DND-41 (cell line): ENCODE results near the gene SLC5A5.

Source experiments
- ATAC-seq: fragments of 200-7000 bp; cut with Tn5 transposase; 3 replicates; pipeline ENCODE4 v1.9.1; 2021; ENCODE audit warnings: low read depth; ENCODE audit not compliant: insufficient read depth
- DNase-seq: peaks from one replicate; pipeline ENCODE4 v3.0.0-alpha.2; 2020
- H2AFZ ChIP-seq: 2 replicates; pipeline ENCODE4 v1.6.0; 2012; ENCODE audit warnings: low read depth, low read length
- H3K27ac ChIP-seq: 2 replicates; pipeline ENCODE4 v1.5.1; 2012; ENCODE audit warnings: low read length, inconsistent platforms
- H3K27me3 ChIP-seq: fragments of 200-600 bp; sonication (generic); 2 replicates; pipeline ENCODE4 v1.6.0; 2012; ENCODE audit warnings: low read length, mild to moderate bottlenecking, inconsistent platforms; ENCODE audit not compliant: insufficient read depth, poor library complexity
- H3K36me3 ChIP-seq: 2 replicates; pipeline ENCODE4 v1.5.1; 2012; ENCODE audit warnings: low read length, inconsistent platforms; ENCODE audit not compliant: insufficient read depth
- H3K4me1 ChIP-seq: 2 replicates; pipeline ENCODE4 v1.5.1; 2012; ENCODE audit warnings: mild to moderate bottlenecking, low read length; ENCODE audit not compliant: insufficient read depth
- H3K4me2 ChIP-seq: 2 replicates; pipeline ENCODE4 v1.6.0; 2012; ENCODE audit warnings: mild to moderate bottlenecking, moderate library complexity, low read length, inconsistent platforms; ENCODE audit not compliant: insufficient read depth
- H3K4me3 ChIP-seq, 2 experiments: fragments of 200-600 bp in 1 of 2; shearing (Covaris generic) in 1 of 2; 2 replicates each; pipeline ENCODE4 v1.5.1; 2012 to 2016; ENCODE audit warnings: inconsistent platforms in 2 of 2, low read length in 2 of 2, mild to moderate bottlenecking in 2 of 2, low read depth in 1 of 2, moderate library complexity in 1 of 2
- H3K79me2 ChIP-seq: 2 replicates; pipeline ENCODE4 v1.6.0; 2012; ENCODE audit warnings: low read length, inconsistent platforms; ENCODE audit not compliant: insufficient read depth
- H3K9ac ChIP-seq: 2 replicates; pipeline ENCODE4 v1.6.0; 2012; ENCODE audit warnings: low read depth, mild to moderate bottlenecking, inconsistent platforms, low read length, moderate library complexity
- H3K9me3 ChIP-seq: 2 replicates; pipeline ENCODE4 v1.5.1; 2012; ENCODE audit warnings: low read length, moderate library complexity, mild to moderate bottlenecking, inconsistent platforms; ENCODE audit not compliant: insufficient read depth, severe bottlenecking
- H4K20me1 ChIP-seq: 2 replicates; pipeline ENCODE4 v1.6.0; 2012; ENCODE audit warnings: low read length; ENCODE audit not compliant: insufficient read depth
- CTCF ChIP-seq: IDR thresholded peaks from 2 replicates; pipeline ENCODE4 v1.5.1; 2012; ENCODE audit warnings: borderline replicate concordance, low read length, moderate library complexity, mild to moderate bottlenecking; ENCODE audit not compliant: poor library complexity, severe bottlenecking; ENCODE audit errors: extremely low read depth
- EZH2 ChIP-seq: IDR thresholded peaks from 3 replicates; pipeline ENCODE4 v1.6.1; 2012; ENCODE audit warnings: borderline replicate concordance, low read depth, mild to moderate bottlenecking, moderate library complexity, low read length, inconsistent platforms; ENCODE audit not compliant: severe bottlenecking

SLC5A5 gene

GRCh38 chr19:17836530-17836929 lies 35.2 kb upstream of the SLC5A5 start:
- no peak for DNase-seq
- 0 out of 2 replicates have a peak, but pooled peaks cover 2% of the 10 kb centered on the region for H3K36me3 ChIP-seq
- no peaks in the 10 kb centered on the region for H3K9me3 ChIP-seq
- no peak overlapping the region for H3K4me2 ChIP-seq
- no peak overlapping the region for H2AFZ ChIP-seq
- ATAC-seq = no peak
- TF ChIP-seq EZH2 = no peak
- TF ChIP-seq CTCF = no peak
- H3K79me2 ChIP-seq = no peaks in the 10 kb centered on the region
- H3K9ac ChIP-seq = no peak overlapping the region
- H3K4me1 ChIP-seq = no peaks in the 10 kb centered on the region
- H3K27me3 ChIP-seq = no peaks in the 10 kb centered on the region
- H3K27ac ChIP-seq = no peak overlapping the region
- no peaks in the 10 kb centered on the region for H4K20me1 ChIP-seq
- H3K4me3 ChIP-seq = no peak overlapping the region

GRCh38 chr19:17837972-17838371 lies 33.8 kb upstream of the SLC5A5 start:
- H3K36me3 ChIP-seq = 0 out of 2 replicates have a peak, but pooled peaks cover 6% of the 10 kb centered on the region
- no peak overlapping the region for H3K4me2 ChIP-seq
- H3K79me2 ChIP-seq = no peaks in the 10 kb centered on the region
- H3K27me3 ChIP-seq = no peaks in the 10 kb centered on the region
- H3K9me3 ChIP-seq = no peaks in the 10 kb centered on the region
- no peak overlapping the region for H3K27ac ChIP-seq
- H4K20me1 ChIP-seq = no peaks in the 10 kb centered on the region
- DNase-seq (no peak), ATAC-seq (no peak)
- no peaks in the 10 kb centered on the region for H3K4me1 ChIP-seq
- no peak overlapping the region for H3K4me3 ChIP-seq
- H2AFZ ChIP-seq = no peak overlapping the region
- H3K9ac ChIP-seq = no peak overlapping the region
- no peak for TF ChIP-seq CTCF
- no peak for TF ChIP-seq EZH2

GRCh38 chr19:17840019-17840418 lies 31.7 kb upstream of the SLC5A5 start:
- no peak for DNase-seq
- Histone ChIP-seq H3K36me3 (0 out of 2 replicates have a peak, but pooled peaks cover 6% of the 10 kb centered on the region), H3K79me2 (no peaks in the 10 kb centered on the region), H3K9me3 (no peaks in the 10 kb centered on the region), H2AFZ (no peak overlapping the region), H3K27me3 (no peaks in the 10 kb centered on the region), H3K4me3 (no peak overlapping the region), H3K27ac (no peak overlapping the region), H3K9ac (no peak overlapping the region), H3K4me1 (no peaks in the 10 kb centered on the region), H4K20me1 (no peaks in the 10 kb centered on the region), H3K4me2 (no peak overlapping the region)
- ATAC-seq = no peak
- TF ChIP-seq EZH2 = no peak
- TF ChIP-seq CTCF = no peak

- Histone ChIP-seq H3K9ac (no peak overlapping the region), H3K27ac (no peak overlapping the region), H3K27me3 (no peaks in the 10 kb centered on the region), H2AFZ (no peak overlapping the region), H3K9me3 (no peaks in the 10 kb centered on the region), H3K4me3 (no peak overlapping the region), H3K4me1 (peaks cover under 1% of the 10 kb centered on the region; the same call in 1 of the 2 replicates), H4K20me1 (no peaks in the 10 kb centered on the region), H3K4me2 (no peak overlapping the region), H3K36me3 (0 out of 2 replicates have a peak, but pooled peaks cover 6% of the 10 kb centered on the region), H3K79me2 (0 out of 2 replicates have a peak, but pooled peaks cover under 1% of the 10 kb centered on the region)
- TF ChIP-seq EZH2 (no peak), CTCF (no peak)
- DNase-seq = no peak
- ATAC-seq = no peak
These were observed 30.4 kb upstream of the SLC5A5 start for GRCh38 chr19:17841371-17841809.
